ENCODE measurements around the gene GSK3B. TPM values are rescaled to one million over a fixed set of nuclear protein-coding genes. Genes with fewer than 3 reads are reported as not detected.

The GSK3B gene
- total RNA-seq, 1 experiment from 2014 or later, result 56.5 TPM

DNA sequence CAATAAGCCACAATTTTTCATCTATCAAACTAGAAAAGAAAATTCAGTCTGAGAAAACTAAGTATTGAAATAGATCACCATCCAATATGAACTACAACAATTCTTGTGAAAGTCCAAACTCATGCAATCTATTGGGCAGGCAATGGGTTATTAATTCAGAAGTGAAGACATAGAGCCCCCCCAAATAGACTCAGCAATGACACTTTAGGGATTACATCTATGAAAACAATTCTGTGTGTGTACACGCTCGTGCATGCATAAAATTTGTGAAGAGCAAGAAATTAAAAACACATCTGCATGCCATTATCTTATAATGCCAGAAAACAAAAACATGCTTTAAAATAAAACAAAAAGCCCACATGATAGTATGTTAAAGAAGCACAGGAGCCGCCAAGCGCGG lies 161.0 kb downstream of the GSK3B start:
- Histone ChIP-seq H4K91ac (ENCODE audit: insufficient read length, low read depth, low read length) (no peak overlapping the region), H3K9me3 (ENCODE audit: control insufficient read depth, low read depth, low read length) (no peaks in the 10 kb centered on the region), H2BK12ac (ENCODE audit: insufficient read length, low read depth, low read length) (no peak overlapping the region), H3K79me1 (ENCODE audit: insufficient read depth, low read depth, low read length, poor library complexity, severe bottlenecking) (peaks cover 3% of the 10 kb centered on the region), H3K56ac (ENCODE audit: insufficient read length, low read depth, low read length) (no peak overlapping the region), H2BK120ac (ENCODE audit: low read depth, low read length, poor library complexity, severe bottlenecking) (no peak overlapping the region), H3T11ph (ENCODE audit: low read length) (no peak overlapping the region), H2BK5ac (ENCODE audit: insufficient read length, low read length) (no peak overlapping the region), H4K5ac (ENCODE audit: insufficient read length, low read depth, low read length) (no peak overlapping the region), H3K4me2 (ENCODE audit: insufficient read depth, insufficient read length, low read length) (no peak overlapping the region), H3K79me2 (ENCODE audit: insufficient read depth, low read length) (0 out of 2 replicates have a peak, but pooled peaks cover 2% of the 10 kb centered on the region), H2BK20ac (ENCODE audit: low read depth, low read length, poor library complexity, severe bottlenecking) (no peak overlapping the region), H3K4me1 (ENCODE audit: insufficient read depth, low read length) (no peaks in the 10 kb centered on the region), H3K27ac (ENCODE audit: insufficient read length, low read depth, low read length) (no peak overlapping the region), H3K14ac (ENCODE audit: insufficient read depth, low read length) (no peak overlapping the region), H2AK5ac (ENCODE audit: insufficient read length, low read length) (no peak overlapping the region), H3K4ac (ENCODE audit: low read depth, low read length) (no peak overlapping the region), H2AFZ (ENCODE audit: low read length) (no peak overlapping the region), H3K23ac (ENCODE audit: insufficient read length, low read depth, low read length) (no peak overlapping the region), H2BK15ac (ENCODE audit: low read depth, low read length) (no peak overlapping the region), H3K23me2 (ENCODE audit: insufficient read length, low read depth, low read length, poor library complexity, severe bottlenecking) (no peaks in the 10 kb centered on the region), H3K18ac (ENCODE audit: insufficient read length, low read depth, low read length) (no peak overlapping the region), H4K20me1 (ENCODE audit: control insufficient read depth, insufficient read depth, insufficient read length) (no peaks in the 10 kb centered on the region), H3K9ac (ENCODE audit: extremely low read depth, insufficient read length, low read length) (no peak overlapping the region), H3K27me3 (ENCODE audit: insufficient read depth, low read length) (no peaks in the 10 kb centered on the region), H4K8ac (replicated peaks; ENCODE audit: insufficient read length, low read depth, low read length) (no peak overlapping the region)
- Mint-ChIP-seq H3K36me3 (ENCODE audit: insufficient read depth in 1 of 3, low read depth in 3 of 3) (no peaks in the 10 kb centered on the region), H3K4me1 (peaks cover 5 to 10% of the 10 kb centered on the region in 2 experiments; a peak in 3 of 4 replicates), H3K9me3 (no peaks in the 10 kb centered on the region), H3K27ac (no peak overlapping the region), H3K27me3 (ENCODE audit: low read depth) (no peaks in the 10 kb centered on the region), H3K4me3 (no peak overlapping the region)
- no peak for DNase-seq
- no CpG with 5 or more reads among the region's 5 CpGs for WGBS (ENCODE audit: extremely low coverage, insufficient read length, low lambda C conversion rate)
- TF ChIP-seq, protein P1, sequence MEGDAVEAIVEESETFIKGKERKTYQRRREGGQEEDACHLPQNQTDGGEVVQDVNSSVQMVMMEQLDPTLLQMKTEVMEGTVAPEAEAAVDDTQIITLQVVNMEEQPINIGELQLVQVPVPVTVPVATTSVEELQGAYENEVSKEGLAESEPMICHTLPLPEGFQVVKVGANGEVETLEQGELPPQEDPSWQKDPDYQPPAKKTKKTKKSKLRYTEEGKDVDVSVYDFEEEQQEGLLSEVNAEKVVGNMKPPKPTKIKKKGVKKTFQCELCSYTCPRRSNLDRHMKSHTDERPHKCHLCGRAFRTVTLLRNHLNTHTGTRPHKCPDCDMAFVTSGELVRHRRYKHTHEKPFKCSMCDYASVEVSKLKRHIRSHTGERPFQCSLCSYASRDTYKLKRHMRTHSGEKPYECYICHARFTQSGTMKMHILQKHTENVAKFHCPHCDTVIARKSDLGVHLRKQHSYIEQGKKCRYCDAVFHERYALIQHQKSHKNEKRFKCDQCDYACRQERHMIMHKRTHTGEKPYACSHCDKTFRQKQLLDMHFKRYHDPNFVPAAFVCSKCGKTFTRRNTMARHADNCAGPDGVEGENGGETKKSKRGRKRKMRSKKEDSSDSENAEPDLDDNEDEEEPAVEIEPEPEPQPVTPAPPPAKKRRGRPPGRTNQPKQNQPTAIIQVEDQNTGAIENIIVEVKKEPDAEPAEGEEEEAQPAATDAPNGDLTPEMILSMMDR (conservative IDR thresholded peaks at IDR 0.05), result no peak
